DMS79 (cell line): ENCODE results near the gene INSYN2A.

Source experiments
- DNase-seq: peaks from one replicate; lab custom pipeline; 2025; lab: John Stamatoyannopoulos, UW

Gene INSYN2A

DNA sequence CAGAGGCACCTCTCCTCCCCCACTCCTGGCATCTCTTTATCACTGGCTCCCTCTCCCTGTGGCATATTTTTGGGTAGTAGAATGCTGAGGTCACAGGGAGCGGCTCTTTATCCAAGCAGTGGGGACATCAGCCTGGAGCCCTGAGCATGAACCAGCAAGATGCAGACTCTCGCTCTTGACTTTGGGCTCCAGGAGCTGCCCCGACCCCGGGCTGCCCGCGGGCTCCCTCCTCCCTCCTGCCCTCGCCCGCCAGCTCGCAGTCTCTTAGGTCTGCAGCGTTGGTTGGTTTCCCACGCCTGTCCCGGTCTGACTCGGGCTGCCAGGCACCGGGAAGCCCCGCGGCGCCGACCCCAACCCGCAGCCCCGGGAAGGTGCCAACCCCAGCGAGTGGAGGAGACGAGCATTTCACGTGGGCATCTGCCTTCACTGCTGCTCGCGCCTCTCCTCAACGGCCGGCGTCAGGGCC is 1.3 kb downstream of the INSYN2A start:
- DNase-seq, result no peak

DNA sequence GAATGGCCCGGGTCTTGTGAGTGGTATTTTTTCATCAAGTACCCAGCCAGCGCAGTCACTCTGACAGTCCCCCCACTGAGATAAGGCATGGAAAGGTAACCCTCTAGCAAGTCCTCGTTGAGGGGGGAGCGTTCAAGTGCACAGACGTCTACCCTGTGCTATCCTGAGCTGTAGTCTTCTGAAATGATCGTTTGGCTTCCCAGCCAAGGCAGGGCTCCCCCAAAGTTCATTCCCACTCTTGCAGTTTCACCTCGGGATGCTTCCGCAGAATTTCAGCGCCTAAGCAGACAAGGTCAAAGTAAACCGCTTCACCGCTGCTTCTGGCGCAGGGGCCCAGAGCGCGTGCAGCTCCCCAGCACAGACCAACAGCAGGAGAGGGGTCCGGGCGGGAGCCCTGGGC is 1.8 kb downstream of the INSYN2A start:
- DNase-seq, result no peak

DNA sequence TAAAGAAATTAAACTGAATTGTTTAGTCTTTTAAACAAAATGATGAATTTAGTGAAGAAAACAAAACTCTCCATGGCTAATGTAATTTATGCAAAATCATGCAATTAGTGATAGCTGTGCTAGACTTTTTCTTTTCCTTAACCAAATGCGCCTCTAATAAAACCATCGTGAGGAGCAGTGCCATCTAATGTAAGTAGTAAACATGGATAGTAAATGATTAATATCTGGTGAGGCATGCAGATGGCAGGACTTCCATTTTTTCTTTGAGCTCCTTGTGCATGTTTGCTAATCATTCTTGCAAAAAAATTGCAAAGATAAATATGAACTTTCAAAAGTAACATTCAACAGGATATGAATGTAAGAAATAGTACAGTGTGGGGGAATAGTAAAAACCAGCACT is 2.3 kb downstream of the INSYN2A start:
- DNase-seq, result no peak

DNA sequence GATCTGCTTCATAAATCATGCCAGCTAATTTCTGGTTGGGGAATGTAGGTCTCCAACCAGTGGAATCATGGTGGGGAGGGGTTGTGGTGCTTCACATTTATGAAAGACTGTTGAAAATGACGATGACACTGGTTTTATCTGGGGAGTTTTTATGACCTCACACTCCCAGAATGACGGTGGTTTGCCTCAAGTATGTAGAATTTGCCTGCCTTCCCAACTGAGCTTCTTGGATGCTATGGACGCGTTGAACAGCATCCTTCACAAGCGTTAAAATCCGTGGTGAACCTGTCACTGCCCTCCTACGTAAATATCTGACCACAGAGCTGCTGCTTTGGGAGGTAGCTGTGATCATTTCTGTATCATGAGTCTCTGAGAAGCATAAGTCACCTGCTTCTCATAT is 3.3 kb downstream of the INSYN2A start:
- no peak for DNase-seq

DNA sequence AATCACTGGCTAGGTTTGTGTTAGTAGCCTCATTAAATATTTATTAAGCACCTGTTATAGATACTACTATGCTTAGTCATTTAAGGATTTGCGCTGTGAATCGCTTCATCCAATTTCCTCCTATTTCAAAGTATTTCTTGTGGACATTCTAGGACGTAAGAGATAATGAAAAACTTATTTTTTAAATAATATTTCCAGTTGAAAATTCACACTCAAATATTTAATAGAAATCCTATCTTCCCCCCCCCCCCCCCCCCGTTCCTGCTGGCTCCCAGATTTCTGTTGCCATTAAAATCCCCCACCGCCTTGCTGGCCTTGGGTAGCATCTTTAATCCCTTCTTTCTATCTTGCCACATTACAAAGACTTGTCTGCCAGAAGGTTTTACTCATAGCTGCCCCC is 6.0 kb downstream of the INSYN2A start:
- DNase-seq, result no peak

DNA sequence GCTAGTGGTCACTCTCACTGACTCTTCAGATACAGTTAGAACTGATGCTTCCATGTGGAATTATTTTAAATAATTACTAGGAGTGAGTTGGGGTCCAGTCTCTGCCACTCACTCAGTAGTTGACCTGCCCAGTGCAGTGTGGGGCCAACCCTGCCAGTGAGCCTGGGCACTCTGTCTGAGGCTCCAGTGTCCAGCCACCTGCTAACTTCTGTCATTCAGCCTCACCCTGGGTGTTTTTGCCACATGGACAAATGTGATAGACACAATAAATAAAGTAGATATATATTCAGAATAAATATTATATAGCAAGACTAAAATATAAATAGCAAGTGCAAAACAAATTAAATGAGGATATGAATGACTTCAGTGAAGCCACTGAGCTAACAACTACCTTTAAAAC is 7.2 kb downstream of the INSYN2A start:
- no peak for DNase-seq

DNA sequence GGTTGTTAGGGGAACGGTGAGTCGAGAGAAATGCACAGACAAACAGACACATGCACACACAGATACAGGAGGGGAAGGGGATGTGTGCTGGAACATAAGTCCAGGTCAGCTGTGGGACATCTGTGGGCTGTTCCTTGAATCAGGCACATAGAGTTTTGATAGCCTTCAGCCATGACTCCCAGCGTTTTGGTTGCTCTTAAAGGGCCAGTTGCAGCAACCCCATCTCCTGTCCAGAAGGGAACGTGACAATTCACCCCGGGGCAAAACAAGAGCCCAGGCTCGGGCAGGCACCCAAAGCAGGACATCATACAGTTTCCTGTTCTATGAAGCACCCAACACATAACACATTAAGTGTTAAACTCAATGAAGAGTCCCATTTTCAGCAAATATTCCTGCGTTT is 9.6 kb downstream of the INSYN2A start:
- DNase-seq, result no peak

DNA sequence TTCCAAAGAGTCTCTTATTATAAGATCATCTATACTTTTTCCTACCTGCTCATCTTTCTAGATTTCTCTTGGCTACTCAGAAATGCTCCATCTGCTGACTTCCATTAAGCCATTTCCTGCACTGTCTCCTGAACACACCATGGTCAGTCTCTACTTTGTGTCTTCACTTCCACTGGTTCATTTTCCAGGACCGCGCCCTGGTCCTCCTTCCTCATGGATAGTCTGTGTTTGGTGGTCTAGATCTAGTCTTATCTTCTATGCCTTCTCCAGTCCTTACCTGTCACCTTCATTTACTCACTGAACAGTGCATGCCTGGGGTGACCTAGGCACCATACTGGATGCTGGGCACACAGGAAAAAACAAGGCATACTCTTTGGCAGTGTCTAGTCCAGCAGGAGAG is 11.8 kb downstream of the INSYN2A start:
- DNase-seq, result no peak

DNA sequence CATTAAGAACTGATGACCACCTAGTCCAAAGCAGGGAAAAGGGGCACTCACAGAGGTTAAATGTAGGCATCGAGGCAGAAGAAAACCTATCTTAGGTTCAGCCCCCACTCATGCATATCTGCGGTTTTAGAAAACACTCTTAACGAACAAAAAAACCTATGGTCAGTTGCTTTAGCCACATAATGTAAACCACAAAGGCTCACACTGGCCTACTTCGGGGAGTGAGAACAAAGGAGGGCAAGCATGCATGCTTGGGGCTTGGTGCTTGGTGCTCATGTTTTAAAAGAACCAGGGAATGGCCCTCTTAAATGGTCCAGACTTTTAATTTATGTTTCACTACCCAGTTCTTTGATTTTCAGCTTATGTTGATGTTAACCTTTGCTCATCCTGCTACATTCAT is 14.2 kb downstream of the INSYN2A start:
- no peak for DNase-seq

DNA sequence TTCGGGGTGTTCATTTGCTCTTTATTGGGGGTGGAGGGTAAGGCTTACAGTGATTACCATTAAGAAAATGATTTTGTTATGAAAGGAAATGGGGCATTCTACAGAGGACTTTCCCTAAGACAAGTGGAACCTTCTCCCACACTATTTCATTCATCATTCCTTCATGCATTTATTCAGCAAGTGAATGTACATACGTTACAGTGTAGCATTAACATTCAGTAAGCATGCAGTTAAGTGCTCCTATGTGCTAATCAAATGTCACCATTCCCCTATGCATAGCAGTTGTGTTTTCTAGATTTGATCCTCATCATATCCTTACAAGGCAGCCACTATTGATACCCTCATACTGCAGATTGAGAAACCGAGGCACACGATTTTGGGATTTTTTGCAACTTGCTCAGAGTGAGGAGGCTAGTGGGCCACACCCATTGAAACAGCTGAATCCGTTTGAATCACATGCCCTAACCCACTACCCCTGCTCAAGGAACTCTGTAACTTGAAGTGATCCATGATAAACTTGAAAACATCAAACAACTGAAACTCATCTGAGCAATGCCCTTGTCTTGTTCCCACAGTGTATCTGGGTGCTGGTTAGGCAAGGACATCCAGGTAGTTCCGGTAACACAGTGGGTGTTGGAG is 16.7 kb downstream of the INSYN2A start:
- no peak for DNase-seq

DNA sequence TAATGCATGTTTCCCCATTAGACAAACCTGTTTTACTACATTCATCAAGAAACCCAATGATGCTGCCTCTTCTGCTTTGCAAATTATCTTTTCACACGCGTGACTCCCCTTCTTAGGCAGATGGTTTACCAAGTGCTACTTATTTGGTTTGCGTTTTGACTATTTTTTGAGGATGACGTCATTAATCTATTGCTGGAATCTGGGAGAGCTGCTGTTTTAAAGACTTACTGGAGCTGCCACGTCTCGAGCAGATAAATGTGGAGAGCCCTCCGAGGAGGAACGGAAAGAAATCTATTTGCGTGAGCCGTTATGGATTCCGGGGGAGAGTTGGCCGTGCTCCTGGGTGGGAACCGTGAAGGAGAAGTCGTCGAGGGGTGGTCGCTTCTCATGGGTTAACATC is 19.7 kb downstream of the INSYN2A start:
- no peak for DNase-seq

DNA sequence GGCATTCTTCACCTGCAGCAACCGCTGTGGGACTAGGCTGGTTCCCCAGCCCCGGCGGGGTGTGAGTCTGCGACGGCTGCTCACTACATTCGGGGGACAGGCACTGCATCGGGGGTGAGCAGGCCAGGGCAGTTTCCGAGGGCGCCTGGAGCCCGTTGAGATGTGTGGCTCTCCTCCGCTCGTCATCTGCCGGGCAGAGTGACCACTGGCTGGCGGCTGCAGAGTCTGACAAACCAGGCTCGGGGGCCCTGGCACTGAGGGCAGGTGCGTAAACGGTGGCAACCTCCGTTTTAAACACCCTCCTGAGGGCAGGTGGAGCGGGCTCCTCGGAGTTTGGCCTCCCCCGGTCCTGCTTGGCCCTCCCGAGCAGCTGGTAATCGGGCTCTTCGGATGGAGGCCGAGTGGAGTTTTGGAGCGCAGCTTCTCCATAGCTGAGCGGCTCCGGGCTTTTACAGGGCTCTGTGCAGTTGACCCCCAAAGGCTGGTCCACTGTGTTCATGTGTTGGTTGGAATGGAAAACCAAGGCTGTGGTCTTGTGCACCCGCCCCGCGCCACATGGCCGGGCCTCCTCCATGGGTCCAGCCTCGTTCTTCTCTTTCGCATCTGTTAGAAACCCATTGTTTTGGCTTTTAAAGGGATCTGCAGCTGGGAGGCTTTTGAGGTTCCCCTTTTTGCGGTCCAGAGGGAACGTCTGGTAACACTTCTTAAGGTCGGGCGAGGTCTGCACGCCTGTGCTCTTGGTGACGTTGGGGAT is 20.9 kb downstream of the INSYN2A start:
- no peak for DNase-seq

DNA sequence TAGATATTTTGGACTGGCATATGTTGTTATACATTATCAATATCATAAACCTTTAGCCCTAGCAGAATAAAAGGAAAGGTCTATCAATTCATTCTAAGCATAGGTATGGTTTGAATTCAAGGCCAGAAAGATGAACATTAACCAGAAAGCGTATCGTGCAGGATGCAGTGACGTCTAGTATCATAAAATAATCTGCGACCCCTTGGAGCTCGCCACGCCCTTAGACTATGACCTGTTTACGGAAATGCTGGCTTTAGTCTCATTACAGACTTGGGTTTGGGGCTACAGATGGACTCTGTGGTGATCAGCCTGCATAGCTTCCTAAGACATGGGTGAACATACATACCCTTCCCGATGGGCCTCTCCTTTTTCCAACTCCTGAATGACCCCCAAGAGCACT is 21.5 kb downstream of the INSYN2A start:
- DNase-seq, result no peak

DNA sequence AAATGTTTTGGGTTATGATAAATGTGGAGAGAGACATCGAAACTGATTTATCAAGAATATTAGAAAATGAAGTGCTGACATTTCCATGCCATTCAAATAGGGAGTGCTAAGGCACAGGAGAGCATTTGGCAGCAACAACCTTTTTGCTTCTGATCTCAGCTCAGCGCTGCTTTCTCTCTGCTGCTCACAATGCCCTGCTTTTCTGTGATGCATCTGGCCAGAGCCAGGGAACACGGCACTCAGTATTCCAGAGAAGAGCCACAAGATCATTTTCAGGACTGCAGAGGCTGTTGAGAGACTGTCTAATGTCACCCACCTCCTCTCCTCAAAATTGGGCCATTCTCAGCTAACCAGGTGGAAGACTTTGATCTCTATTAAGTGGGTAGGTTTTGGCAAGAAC is 28.1 kb downstream of the INSYN2A start:
- DNase-seq, result no peak

DNA sequence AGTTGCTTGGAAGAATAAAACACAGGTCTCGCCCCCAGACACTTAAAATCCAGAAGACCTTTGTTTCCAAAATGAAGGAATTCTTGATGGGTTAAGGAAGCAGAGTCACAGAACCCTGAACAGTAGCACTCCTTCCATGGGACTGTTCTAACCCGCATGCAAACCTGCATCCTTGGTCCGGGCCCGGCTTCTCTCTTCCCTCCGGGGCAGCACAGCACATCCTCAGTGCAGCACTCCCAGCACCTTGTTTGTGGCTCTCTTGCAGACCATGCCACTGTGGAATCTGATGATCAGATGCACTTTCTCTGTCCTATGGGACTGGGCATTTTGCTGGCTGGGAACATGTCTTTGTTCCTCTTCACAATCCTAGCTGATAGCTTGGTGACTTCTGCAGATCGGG is 33.5 kb downstream of the INSYN2A start:
- DNase-seq, result no peak

DNA sequence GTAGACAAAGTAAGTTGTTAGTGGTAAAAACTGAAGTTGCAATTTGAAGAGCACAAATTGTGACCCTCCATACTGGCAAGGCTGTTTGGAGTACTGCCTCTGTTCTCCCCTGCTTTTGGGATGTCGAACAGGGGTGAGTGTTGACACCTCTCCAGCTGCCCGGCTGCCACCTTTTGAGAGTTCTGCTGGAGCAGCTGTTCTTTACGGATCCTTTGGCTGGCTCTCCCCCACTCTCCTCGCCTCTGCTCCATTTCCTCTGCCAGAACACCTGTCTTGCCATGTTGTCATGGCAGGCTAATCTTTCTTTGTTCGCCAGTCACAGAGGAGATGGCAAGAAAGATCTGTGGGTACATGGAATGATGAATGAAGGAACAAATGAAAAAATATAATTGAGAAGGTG is 34.9 kb downstream of the INSYN2A start:
- DNase-seq, result no peak

DNA sequence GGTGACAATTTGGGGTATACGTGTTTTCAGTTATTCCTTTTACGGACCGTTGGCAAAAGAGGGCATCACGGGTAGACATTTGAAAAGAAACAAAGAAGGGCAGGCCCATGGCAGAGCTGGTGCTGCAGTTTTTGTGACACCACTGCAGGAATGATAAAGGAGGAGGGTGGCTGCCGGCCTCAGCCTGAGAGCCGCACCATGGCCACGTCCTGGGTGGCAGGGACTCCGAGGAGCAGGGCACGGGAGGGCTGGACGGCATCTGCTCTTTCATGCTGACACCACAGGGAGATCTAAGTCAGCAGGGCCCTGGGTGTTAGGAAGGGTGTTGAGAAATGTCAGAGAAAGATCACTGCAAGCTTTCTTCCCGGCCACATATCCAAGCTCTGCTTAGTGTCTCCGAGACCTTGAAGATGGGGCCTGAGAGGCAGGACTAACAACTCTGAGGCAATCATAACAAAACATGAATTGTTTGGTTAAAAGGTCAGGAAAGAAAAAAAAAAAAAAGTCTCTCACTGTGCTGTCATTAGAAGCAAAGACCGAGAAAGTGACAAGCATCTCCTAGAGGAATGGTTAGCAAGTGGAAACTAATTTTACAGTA is 36.6 kb downstream of the INSYN2A start:
- DNase-seq, result no peak

DNA sequence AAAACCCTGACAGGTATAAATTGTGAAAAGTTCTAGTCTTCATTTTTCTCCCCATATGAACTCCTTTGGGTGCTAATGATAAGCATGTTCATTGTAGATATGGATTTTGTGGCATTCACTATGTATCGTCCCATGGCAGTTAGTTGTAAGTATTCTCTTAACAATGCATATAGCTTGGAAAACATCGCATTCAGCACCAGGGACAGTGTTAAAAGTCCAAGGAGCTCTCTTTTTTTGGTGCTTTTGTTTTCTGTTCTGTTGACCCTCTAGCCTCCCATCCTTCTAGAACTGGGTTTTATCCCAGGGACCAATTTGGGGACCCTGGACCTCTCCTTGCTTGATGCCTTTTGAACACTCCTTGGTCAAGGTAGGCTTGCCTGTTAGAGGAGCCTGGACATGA is 37.7 kb downstream of the INSYN2A start:
- no peak for DNase-seq

DNA sequence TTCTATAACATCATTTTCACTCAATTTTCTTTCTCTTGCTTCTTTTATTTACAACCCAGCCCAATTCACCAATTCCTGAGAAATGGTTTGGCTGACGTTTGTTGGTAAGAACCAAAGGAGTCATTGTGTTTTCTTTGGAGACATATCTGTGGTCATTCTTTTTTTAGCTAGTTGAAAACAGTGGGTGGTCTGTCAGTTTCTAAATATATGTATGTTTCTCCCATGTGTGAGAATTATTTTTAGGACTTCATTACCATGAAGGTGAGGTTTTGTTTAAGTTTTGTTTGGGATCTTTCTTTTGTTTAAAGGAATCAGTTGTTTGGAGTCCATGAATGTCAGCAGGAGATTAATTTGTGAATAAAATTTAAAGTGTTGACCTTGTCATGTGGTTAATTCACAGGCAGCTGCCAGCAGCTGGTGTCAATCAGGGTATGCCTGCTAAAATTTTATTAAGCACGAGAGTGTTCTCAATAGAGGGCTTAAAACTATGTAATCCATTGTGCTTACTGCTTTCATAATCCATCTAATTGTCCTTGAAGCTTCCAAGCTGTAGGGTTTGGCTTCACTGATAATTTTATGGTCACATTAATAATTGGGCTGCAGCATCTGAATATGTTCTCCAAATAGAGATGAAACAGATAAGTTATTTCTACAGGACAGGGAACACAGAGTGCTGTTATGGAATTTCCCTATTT is 38.7 kb downstream of the INSYN2A start:
- DNase-seq, result peak; percentile 1

DNA sequence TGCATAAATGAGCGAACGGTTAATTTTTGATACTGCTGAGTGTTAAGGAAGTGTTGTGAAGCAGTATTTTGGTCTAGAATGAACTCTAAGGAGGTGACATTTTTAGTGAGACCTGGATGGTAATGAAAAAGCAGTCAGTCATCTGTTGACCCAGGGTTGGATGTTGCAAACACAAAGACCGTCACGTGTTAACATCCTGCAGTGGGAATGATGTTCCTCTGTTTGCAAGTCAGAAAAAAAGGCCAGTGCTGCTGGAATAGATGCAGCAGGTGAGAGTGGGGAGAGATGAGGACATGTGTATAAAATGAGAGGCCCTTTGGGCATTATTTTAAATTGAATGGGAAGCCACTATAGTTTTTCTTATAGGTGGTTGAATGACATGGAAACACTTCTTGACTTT is 39.3 kb downstream of the INSYN2A start:
- DNase-seq, result no peak

DNA sequence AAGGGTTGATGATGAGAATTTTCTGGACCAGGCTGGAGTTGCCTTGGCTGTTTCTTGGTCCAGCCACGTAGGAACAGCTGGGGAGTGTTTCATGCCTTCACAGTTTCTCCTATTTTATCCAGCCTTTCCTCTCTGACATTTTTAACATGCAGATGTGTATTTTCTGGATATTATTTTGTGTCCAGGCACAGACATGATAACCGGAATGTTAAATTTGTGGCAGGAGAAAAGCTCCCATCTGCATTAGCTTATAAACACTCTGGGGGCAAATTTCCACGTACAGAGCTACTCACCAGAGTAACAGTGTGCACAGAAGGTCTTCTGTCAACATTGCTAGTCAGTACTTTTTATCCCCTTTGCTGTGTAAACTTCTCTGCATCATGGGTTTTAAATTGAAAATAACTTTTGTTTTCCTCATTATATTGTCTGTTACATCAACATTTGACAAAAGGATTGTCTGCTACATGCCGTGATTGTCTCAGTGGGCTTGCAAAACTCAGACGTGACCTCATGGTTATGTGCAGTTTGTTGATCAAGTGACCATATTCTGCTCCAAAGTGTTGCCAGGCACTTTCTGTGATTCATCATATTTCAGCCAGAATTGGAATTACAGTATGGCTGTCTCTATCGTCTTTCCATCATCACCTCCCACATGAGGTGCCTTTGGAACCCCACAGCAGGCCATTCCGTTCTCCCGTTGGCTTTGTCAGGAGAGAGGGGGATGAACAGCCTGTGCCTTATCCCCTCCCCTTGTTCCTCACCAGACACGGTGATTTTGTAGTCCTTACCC is 41.4 kb downstream of the INSYN2A start:
- no peak for DNase-seq

DNA sequence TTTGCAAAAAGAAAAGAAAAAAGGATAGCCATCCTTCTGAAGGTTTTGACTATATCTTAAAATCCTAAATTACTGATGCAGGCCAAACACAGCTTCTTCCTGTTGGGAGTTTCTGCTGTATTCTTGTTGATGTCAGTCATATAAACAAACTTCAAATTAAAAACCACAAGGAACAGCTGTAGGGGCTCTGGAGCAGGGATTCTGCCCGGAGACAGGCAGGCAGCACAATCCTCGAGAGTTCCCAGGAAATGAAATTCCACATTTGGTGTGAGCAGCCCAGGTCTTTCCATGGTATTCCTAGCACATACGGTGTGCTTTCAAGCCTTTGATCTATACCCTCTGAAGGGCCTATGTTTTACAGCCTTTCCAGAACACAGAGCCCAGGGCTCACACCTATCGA is 43.2 kb downstream of the INSYN2A start:
- DNase-seq, result no peak
